HepG2 (cell line): ENCODE results near the gene ITIH3. TPM values are rescaled to one million over a fixed set of nuclear protein-coding genes. Genes with fewer than 3 reads are reported as not detected.

Experiments
- ELF3 ChIP-seq: IDR thresholded peaks from 2 replicates; pipeline ENCODE4 v1.6.1; 2016; ENCODE audit warnings: missing genetic modification reagents, missing compliant biosample characterization
- NFRKB ChIP-seq: fragments of 450-650 bp; IDR thresholded peaks from 2 replicates; pipeline ENCODE4 v1.6.1; 2017
- PAF1 ChIP-seq: IDR thresholded peaks from 2 replicates; pipeline ENCODE4 v1.6.1; 2016; ENCODE audit warnings: missing genetic modification reagents, missing compliant biosample characterization
- RAD21 ChIP-seq: fragments of 450-650 bp; formaldehyde crosslinking; IDR thresholded peaks from 2 replicates; pipeline ENCODE4 v1.5.0; 2020; ENCODE audit warnings: mild to moderate bottlenecking
- SRY ChIP-seq: sonication (generic); formaldehyde crosslinking; IDR thresholded peaks from 2 replicates; pipeline ENCODE4 v1.8.0; 2022; ENCODE audit warnings: mild to moderate bottlenecking, missing genetic modification reagents
- TCF12 ChIP-seq, 2 experiments: fragments of 450-650 bp in 1 of 2; sonication (generic) in 1 of 2; formaldehyde crosslinking in 1 of 2; IDR thresholded peaks; 2 replicates each; pipeline versions ENCODE4 v1.6.1 to v1.8.0; 2017 to 2022; ENCODE audit warnings: antibody characterized with exemption in 1 of 2, mild to moderate bottlenecking in 1 of 2, missing genetic modification reagents in 1 of 2, moderate library complexity in 1 of 2
- THAP11 ChIP-seq: IDR thresholded peaks from 2 replicates; pipeline ENCODE4 v1.6.1; 2016; ENCODE audit warnings: missing biosample characterization, missing genetic modification reagents
- XBP1 ChIP-seq: sonication (generic); formaldehyde crosslinking; IDR thresholded peaks from 2 replicates; pipeline ENCODE4 v1.5.0; 2020; ENCODE audit warnings: missing genetic modification reagents
- ZFP82 ChIP-seq: sonication (generic); formaldehyde crosslinking; IDR thresholded peaks from 2 replicates; pipeline ENCODE4 v1.5.1; 2020; ENCODE audit warnings: mild to moderate bottlenecking, missing genetic modification reagents, borderline replicate concordance
- ZNF256 ChIP-seq: sonication (generic); formaldehyde crosslinking; conservative IDR thresholded peaks from 2 replicates; pipeline ENCODE4 v1.4.0; 2020; ENCODE audit warnings: missing genetic modification reagents
- ZNF44 ChIP-seq: sonication (generic); formaldehyde crosslinking; IDR thresholded peaks from 2 replicates; pipeline ENCODE4 v1.5.1; 2020; ENCODE audit warnings: mild to moderate bottlenecking, missing genetic modification reagents
- ZNF720 ChIP-seq: sonication (generic); formaldehyde crosslinking; IDR thresholded peaks from 2 replicates; pipeline ENCODE4 v1.4.0; 2020; ENCODE audit warnings: missing genetic modification reagents
- ZNF816 ChIP-seq: sonication (generic); formaldehyde crosslinking; IDR thresholded peaks from 2 replicates; pipeline ENCODE4 v1.8.0; 2022; ENCODE audit warnings: missing genetic modification reagents, mild to moderate bottlenecking, borderline replicate concordance
- ZSCAN9 ChIP-seq: IDR thresholded peaks from 2 replicates; pipeline ENCODE4 v1.6.1; 2016; ENCODE audit warnings: borderline replicate concordance
- polyA plus RNA-seq, 8 experiments: library from polyadenylated mRNA; depleted of rRNA in 3 of 8; stranded (reverse) in 7 of 8; unstranded in 1 of 8; fragments of >200 nt; fragmentation: Illumina TruSeq in 4 of 8; extraction: Trizol in 4 of 8; gene quantifications; 2 replicates each; pipeline versions ENCODE4 v1.2.1 to v1.2.3, GENCODE V29; 2011 to 2016; ENCODE audit warnings: low read depth in 4 of 8, missing spikeins in 1 of 8, mixed read lengths in 1 of 8; ENCODE audit not compliant: insufficient read depth in 1 of 8
- total RNA-seq, 5 experiments: library from RNA; depleted of rRNA; stranded (reverse); fragments of >200 nt; fragmentation: Illumina TruSeq; extraction: Trizol; gene quantifications; 2 replicates each; pipeline ENCODE4 v1.2.3, GENCODE V29; 2016; ENCODE audit warnings: low read depth in 1 of 5
- TF ChIP-seq, protein P1 (sequence below): sonication (generic); formaldehyde crosslinking; IDR thresholded peaks from 2 replicates; pipeline ENCODE4 v1.4.0; 2020; ENCODE audit warnings: missing genetic modification reagents
- TF ChIP-seq, protein P2 (sequence below): sonication (generic); formaldehyde crosslinking; IDR thresholded peaks from 2 replicates; pipeline ENCODE4 v1.4.0; 2020; ENCODE audit warnings: low read depth, mild to moderate bottlenecking, missing genetic modification reagents
- TF ChIP-seq, protein P3 (sequence below): sonication (generic); formaldehyde crosslinking; IDR thresholded peaks from 2 replicates; pipeline ENCODE4 v1.4.0; 2020; ENCODE audit warnings: missing genetic modification reagents
- TF ChIP-seq, protein P4 (sequence below): sonication (generic); formaldehyde crosslinking; IDR thresholded peaks from 2 replicates; pipeline ENCODE4 v1.4.0; 2020; ENCODE audit warnings: mild to moderate bottlenecking, missing genetic modification reagents

ITIH3 gene
- total and polyA plus RNA-seq, 2 of the 13 experiments (the other 11 are each of a cell fraction or from before 2014, with no cell fraction given), result 105 to 632 TPM

DNA sequence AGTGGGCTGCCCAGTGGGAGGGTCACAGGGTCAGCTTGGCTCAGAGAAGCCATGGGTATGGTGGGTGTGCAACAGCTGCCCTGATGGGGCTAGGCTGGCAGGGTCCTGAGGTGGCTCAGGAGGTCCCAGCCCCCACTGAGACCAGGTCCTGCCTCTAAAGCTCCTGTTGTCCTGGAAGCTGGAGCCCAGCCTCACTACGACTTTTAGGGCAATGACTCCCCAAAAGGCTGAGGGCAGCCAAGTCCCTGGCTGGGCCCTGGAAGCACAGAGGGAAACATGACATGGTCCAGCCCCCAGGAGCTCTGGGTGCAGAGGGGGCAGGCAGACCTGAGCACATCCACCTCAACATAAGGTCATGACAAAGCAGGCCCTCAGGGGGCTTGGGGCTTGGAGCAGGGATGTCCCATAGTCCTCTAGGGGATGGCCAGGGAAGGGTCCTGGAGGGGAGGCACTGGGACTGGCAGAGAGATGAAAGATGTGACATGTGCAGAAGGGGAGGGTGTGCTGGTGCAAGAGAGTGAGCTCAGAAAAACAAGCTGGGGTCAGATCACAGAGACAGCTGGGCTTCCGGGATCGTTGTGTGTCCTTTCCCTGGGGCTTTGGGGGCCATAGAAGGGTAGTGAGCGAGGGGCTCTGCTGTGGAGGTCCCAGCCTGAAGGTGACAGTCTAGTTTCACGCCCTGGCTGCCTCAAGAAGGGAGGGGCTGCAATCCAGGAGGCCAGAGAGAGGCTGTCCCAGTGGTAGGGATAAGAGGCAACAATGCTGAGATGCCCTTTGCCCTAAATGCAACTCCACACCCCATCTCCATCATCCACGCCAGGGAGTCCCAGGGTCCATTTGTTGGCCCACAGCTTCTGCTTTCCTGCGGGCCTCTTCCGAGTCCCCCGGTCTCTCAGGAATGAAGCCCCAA is 639 bp upstream of the ITIH3 start (continued):
- TF ChIP-seq SRY (CRISPR knock-in tag) (no peak), NFRKB (no peak), ZNF44 (CRISPR knock-in tag) (0 out of 2 replicates have a peak, but pooled peaks have one; percentile 50), ELF3 (peak; percentile 62; the same call in 1 of the 2 replicates), ZNF720 (CRISPR knock-in tag) (no peak), PAF1 (no peak), ZSCAN9 (no peak), ZNF256 (CRISPR knock-in tag) (no peak), THAP11 (CRISPR knock-in tag) (no peak; the same call in 1 of the 2 replicates), ZFP82 (0 out of 2 replicates have a peak, but pooled peaks have one; percentile 39), RAD21 (CRISPR knock-in tag) (no peak), TCF12 (IDR thresholded peaks at IDR 0.05) (no peak), TCF12 (CRISPR knock-in tag; IDR thresholded peaks at IDR 0.05) (peak; percentile 73; the same call in 1 of the 2 replicates), XBP1 (CRISPR knock-in tag) (no peak; the same call in 1 of the 2 replicates), ZNF816 (CRISPR knock-in tag) (no peak)
- TF ChIP-seq, protein P1, sequence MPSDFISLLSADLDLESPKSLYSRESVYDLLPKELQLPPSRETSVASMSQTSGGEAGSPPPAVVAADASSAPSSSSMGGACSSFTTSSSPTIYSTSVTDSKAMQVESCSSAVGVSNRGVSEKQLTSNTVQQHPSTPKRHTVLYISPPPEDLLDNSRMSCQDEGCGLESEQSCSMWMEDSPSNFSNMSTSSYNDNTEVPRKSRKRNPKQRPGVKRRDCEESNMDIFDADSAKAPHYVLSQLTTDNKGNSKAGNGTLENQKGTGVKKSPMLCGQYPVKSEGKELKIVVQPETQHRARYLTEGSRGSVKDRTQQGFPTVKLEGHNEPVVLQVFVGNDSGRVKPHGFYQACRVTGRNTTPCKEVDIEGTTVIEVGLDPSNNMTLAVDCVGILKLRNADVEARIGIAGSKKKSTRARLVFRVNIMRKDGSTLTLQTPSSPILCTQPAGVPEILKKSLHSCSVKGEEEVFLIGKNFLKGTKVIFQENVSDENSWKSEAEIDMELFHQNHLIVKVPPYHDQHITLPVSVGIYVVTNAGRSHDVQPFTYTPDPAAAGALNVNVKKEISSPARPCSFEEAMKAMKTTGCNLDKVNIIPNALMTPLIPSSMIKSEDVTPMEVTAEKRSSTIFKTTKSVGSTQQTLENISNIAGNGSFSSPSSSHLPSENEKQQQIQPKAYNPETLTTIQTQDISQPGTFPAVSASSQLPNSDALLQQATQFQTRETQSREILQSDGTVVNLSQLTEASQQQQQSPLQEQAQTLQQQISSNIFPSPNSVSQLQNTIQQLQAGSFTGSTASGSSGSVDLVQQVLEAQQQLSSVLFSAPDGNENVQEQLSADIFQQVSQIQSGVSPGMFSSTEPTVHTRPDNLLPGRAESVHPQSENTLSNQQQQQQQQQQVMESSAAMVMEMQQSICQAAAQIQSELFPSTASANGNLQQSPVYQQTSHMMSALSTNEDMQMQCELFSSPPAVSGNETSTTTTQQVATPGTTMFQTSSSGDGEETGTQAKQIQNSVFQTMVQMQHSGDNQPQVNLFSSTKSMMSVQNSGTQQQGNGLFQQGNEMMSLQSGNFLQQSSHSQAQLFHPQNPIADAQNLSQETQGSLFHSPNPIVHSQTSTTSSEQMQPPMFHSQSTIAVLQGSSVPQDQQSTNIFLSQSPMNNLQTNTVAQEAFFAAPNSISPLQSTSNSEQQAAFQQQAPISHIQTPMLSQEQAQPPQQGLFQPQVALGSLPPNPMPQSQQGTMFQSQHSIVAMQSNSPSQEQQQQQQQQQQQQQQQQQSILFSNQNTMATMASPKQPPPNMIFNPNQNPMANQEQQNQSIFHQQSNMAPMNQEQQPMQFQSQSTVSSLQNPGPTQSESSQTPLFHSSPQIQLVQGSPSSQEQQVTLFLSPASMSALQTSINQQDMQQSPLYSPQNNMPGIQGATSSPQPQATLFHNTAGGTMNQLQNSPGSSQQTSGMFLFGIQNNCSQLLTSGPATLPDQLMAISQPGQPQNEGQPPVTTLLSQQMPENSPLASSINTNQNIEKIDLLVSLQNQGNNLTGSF, result no peak; the same call in 1 of the 2 replicates
- TF ChIP-seq, protein P2, sequence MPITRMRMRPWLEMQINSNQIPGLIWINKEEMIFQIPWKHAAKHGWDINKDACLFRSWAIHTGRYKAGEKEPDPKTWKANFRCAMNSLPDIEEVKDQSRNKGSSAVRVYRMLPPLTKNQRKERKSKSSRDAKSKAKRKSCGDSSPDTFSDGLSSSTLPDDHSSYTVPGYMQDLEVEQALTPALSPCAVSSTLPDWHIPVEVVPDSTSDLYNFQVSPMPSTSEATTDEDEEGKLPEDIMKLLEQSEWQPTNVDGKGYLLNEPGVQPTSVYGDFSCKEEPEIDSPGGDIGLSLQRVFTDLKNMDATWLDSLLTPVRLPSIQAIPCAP, result no peak
- TF ChIP-seq, protein P3, sequence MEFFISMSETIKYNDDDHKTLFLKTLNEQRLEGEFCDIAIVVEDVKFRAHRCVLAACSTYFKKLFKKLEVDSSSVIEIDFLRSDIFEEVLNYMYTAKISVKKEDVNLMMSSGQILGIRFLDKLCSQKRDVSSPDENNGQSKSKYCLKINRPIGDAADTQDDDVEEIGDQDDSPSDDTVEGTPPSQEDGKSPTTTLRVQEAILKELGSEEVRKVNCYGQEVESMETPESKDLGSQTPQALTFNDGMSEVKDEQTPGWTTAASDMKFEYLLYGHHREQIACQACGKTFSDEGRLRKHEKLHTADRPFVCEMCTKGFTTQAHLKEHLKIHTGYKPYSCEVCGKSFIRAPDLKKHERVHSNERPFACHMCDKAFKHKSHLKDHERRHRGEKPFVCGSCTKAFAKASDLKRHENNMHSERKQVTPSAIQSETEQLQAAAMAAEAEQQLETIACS (CRISPR knock-in tag), result no peak
- TF ChIP-seq, protein P4, sequence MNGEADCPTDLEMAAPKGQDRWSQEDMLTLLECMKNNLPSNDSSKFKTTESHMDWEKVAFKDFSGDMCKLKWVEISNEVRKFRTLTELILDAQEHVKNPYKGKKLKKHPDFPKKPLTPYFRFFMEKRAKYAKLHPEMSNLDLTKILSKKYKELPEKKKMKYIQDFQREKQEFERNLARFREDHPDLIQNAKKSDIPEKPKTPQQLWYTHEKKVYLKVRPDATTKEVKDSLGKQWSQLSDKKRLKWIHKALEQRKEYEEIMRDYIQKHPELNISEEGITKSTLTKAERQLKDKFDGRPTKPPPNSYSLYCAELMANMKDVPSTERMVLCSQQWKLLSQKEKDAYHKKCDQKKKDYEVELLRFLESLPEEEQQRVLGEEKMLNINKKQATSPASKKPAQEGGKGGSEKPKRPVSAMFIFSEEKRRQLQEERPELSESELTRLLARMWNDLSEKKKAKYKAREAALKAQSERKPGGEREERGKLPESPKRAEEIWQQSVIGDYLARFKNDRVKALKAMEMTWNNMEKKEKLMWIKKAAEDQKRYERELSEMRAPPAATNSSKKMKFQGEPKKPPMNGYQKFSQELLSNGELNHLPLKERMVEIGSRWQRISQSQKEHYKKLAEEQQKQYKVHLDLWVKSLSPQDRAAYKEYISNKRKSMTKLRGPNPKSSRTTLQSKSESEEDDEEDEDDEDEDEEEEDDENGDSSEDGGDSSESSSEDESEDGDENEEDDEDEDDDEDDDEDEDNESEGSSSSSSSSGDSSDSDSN, result no peak; the same call in 1 of the 2 replicates
